HG03108 (cell line): ENCODE data around the gene PIP5K1B.

Experiments
- ATAC-seq: cut with Tn5 transposase; IDR thresholded peaks from one replicate; pipeline ENCODE4 v1.9.1; 2021; ENCODE audit warnings: moderate library complexity; ENCODE audit not compliant: unreplicated experiment

The PIP5K1B gene

DNA sequence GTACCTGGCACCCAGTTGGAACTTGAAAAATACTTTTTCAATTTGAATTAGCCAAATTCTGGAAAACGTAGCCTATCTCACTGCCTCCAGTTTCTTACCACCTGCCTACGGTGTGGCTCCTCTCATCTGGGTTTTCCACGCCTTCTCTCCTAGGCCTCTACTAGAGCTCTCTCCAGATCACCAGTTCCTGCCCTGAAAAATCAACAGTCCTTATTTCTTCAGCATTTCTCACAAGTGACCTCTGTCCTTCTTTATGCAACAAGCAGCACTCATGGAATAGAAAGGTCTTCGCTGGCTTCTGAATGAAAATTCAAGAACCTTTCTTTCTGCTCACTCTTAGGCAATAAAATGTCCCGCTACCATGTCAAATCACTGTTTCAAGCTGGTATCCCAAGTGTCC is 64.8 kb downstream of the PIP5K1B start:
- no peak for ATAC-seq

DNA sequence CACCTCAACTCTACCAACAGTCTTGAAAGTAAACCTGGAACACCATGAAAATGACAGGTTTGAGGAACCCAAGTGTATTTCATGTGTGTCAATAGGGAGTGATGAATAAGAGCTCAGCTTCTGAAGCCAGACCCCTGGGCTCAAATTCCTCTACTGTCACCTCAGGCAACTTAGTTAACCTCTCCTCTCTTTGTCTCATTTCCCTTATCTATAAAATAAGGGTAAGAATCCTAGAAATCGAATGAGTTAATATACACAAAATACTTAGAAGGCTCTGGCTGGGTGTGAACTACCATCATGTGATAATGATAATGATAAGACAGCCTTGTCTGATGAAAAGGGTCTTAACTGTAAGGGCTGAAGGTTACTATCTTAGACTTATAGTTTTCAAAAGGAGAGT is 66.3 kb downstream of the PIP5K1B start:
- ATAC-seq = no peak

DNA sequence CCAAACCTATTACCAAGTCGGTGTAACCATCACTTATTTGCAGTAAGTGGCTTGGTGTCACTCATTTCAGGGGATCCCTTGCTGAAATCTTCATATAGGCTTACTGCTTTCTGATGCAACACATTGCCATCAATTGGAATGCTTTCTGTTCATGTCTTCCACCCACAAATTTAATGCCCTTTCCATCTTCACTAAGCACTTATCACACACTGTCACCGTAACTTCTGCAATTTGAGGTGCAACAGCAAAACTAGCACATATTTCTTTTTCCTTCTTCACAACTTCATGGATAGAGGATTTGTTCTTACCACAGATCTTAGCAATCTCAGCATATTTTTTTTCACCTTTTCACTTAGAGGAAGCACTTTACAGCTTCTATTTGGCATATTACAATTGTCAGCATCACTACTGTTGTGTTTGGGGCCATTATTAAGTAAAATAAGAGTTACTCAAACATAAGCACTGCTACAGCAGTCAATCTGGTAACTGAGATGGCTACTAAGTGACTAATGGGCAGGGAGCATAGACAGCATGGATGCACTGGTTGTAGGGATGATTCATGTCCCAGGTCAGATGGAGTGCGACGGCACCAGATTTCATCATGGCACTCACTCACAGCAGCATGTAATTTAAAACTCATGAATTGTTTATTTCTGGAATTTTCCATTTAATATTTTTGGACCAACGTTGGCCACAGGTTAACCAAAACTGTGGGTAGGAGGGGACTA is 70.1 kb downstream of the PIP5K1B start:
- ATAC-seq = no peak

DNA sequence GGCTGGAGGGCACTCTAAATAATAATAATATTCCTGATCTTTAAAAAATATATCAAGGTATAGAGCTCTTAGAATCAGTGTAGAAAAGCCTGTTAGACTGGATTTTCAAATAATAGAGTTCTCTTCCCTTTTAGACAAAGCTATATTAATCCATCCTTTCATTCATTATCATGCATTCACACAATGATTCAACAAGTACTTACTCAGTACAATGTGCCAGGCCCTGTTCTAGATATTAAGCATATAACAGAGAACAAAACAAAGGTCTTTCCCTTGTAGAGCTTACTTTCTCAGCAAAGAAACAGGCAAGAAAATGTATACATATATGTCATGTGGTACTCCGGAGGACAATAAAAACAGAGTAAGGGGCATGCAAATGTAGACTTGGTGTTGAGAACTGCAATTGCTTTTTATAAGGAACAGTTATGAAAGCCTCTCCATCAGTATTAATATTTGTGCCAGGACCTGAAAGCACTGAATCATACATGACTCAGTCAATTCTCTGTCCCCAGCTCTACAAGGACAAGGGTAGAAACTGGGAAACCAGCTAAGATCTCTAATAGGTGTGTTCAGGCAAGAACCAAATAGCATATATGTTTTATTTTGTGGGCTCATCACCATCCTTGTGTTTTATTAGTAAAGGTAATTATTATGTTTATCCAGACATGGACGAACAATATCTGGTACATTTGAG is 72.2 kb downstream of the PIP5K1B start:
- no peak for ATAC-seq

DNA sequence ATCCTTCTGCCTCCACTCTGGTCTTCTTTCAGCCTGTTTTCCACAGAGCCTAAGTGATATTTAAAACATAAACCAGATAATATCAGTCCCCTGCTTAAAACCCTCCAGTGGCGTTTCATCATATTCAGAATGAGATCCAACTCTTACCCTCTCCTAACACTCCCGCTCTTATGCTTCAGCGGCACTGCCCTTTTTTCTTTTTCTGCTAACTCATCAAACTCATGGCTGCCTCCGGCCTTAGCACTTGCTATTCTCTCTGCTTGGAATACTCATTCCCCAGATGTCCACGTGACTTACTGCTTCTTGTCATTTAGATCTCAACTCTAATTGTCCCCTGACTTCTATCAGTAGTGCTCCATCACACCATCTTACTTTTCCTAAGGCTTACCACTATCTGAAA is 73.6 kb downstream of the PIP5K1B start:
- no peak for ATAC-seq

DNA sequence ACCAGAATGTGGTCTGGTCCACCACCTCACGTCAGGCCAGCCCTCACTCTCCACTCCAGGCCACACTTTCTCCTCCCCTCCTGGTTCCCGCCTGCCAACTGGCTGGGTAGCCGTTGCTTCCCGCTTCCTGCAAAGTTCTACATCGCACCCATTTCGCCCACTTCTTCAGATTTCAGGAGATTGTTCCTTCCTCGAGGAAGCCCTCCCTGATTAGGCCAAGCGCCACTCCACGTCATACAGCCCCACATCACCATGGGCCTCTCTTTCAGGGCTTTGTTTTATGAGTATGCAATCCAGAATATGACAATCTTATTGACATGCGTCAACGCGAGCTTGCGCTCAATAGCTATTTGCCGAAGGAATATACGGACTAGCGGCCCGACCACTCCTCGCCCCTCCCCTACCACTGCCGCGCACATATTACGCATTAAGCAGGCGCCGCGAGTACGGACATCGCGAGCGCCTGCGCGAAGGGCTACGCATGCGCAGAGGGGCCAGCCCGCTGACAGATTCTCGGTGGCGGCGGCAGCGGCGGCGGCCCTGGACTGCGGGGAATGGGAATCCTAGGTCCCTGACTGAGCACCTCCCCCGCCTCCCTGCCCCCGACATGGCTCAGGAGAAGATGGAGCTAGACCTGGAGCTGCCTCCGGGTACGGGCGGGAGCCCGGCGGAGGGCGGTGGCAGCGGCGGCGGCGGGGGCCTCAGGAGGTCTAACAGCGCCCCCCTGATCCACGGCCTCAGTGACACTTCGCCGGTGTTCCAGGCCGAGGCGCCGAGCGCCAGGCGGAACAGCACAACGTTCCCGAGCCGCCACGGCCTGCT is 74.7 kb downstream of the PIP5K1B start:
- ATAC-seq = peak; percentile 73

DNA sequence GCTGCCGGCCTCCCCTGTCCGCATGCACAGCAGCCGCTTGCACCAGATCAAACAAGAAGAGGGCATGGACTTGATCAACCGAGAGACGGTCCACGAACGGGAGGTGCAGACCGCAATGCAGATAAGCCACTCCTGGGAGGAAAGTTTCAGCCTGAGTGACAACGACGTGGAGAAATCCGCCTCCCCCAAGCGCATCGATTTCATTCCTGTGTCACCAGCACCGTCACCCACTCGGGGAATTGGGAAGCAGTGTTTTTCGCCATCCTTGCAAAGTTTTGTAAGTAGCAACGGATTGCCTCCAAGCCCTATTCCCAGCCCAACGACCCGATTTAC is 75.3 kb downstream of the PIP5K1B start:
- ATAC-seq = no peak

DNA sequence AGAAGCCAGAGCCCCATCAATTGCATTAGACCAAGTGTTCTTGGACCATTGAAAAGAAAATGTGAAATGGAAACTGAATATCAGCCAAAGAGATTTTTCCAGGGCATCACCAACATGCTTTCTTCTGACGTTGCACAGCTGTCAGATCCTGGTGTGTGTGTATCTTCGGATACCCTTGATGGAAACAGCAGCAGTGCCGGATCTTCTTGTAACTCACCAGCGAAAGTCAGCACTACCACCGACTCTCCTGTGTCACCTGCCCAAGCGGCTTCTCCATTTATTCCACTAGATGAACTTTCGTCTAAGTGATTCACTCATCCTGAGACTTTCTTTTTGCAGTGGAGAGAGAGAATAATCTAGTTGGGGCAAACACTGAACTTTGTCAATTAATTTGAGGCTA is 75.7 kb downstream of the PIP5K1B start:
- no peak for ATAC-seq

DNA sequence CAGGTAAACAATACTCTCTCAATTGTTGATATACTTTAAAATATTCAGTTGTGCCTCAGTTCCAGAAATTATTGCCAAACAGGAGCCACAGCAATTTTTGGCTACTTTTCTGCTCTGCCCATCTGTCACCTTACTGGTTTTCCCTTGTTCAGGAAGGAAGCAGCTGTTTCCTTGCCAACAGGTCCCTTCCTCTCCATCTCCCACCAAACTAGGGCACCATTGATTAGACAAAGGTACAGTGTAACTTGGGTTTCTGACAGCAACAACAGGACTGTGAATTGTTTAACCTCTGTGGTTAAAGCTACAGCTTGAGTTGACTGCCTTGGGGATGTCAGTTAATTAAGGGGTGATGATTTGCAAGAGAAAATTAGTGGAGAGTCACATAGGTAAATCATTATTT is 76.9 kb downstream of the PIP5K1B start:
- no peak for ATAC-seq

DNA sequence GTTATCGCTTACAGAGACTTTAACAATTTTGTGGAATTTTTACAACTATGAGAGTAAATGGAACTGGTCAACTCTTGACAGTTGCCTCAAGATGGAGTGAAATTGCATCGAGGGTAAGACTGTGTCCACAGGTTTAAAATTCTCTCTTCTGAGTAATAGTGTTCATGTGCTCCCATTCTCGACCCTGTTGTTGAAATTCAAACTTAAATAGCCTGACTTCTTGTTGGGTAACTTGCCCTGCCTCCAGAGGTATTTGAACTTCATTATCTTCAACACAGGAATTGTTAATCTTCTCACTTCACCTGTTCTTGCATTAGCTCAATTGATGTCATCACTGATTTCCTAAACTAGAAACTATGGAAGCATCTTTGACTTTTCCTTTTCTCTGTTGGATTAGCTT is 77.5 kb downstream of the PIP5K1B start:
- ATAC-seq = no peak

DNA sequence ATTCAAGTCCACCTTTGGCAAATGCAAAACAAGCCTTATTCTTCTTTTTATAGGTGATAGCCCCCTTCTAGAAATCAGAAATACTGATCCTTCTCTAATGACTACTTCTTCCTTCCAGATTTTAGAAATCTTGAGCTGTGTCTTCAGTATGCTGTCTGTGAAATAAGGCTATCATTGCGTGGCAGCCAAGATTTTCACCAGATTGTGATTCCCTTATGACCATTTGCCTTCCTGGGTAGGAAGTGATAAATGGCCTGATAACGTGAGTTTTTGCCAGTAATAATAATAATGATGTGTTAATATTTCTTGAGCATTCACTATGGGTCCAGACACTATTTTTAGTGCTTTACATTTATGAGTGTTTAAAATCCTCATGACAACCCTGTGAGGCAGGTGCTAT is 80.9 kb downstream of the PIP5K1B start:
- no peak for ATAC-seq

DNA sequence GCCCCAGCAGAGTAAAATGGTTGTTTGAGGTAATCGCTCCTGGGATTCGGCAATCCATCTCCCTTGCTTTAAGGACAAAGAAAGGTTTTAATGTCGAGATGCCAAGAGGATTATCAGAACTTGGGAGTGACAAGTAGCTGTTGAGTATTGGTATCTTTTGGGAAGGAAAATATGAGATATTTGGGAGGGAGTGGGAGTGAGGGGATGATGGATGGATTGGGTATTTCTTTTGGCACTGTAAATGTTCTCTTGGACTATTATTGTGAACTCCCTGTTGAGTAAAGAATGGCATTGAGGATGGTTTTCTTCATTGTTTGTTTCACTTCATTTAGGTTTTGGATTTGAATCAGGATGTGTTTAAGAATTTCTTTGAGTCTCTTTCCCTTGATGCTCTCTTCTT is 86.1 kb downstream of the PIP5K1B start:
- ATAC-seq = no peak

DNA sequence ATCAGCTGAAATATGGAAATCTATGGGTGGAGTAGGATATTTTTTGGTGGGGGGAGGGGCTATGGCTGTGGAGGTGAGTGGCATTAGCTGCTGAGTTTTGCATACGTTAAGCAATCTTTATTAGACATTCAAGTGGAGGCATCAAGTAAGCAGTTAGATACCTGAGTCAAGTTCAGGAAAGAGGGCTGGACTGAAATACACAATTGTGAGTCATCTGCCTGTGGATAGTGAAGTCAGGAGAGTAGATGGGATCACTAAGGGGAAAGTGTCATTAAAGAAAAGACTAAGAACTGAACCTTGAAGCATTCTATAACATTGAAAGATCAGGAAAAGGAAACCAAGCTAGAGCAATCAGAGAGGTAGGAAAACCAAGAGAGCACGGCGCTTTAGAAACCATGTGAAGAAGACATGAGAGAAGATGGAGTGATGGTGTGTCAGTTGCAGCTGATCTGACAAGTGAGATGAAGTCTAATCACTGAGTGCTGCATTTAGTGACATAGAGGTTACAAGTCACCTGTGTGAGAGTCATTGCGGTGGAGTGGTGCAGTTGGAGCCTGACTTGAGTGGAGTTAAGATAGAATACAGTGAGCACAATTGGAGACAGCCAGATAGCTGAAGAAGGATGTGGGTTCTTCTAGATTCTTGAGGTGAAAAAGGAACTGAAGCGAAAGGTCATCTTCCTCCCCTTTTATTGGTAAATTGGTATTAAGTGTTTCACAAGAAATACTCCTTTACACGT is 88.7 kb downstream of the PIP5K1B start:
- ATAC-seq = peak; percentile 81

DNA sequence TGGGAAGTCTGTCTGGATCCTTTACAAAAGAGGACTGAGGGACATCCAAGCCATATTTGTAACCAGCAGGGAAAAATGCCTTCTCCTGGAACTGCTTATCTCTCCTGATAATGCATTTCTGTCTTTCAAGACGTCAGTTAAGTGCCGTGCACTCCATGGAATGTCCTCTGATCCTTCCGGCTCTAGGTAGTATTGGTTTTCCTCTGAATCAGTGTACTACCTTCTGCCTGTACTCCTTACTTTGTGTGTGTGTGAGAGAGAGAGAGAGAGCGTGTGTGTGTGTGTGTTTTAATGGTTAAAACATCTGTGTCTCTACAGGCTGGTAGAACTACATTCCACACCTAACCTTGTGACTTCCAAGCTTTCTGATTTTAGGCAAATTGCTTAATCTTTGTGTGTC is 89.9 kb downstream of the PIP5K1B start:
- no peak for ATAC-seq

DNA sequence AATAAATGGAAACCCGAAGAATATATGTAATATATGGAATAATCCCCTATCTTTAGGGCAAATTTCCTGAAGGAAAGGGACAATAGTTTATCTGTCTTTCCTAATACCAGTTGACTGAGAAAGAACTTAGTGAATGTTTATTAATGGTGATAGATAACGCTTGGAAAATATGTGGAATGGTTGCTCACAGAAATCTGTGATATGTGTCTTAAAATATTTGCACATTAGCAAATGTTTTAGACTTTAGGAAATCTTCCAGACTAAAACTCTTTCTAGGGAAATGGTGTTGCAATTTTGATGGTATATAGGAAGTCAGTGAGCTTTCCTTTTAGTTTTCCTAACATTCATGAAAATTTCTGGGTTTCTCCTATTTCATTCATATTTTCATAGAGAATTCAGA is 90.4 kb downstream of the PIP5K1B start:
- no peak for ATAC-seq

DNA sequence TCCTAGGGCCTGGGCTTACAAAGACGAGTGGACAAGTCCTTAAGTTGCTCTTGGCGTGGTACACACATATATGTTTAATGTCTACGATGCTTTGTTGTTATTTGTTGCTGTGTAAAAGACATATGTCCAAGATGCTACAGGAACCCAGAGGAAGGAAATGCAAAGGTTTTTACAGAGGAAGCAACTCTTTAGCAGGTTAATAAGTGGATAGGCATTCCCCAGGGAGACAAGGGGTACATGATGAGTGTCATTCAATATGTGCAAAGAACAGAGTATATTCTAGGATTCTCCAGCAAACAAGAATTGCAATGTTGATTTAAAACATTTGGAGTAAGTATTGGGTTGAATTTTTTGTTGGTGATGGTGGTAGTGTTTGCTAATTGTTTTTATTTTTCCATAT is 92.1 kb downstream of the PIP5K1B start:
- ATAC-seq = no peak

DNA sequence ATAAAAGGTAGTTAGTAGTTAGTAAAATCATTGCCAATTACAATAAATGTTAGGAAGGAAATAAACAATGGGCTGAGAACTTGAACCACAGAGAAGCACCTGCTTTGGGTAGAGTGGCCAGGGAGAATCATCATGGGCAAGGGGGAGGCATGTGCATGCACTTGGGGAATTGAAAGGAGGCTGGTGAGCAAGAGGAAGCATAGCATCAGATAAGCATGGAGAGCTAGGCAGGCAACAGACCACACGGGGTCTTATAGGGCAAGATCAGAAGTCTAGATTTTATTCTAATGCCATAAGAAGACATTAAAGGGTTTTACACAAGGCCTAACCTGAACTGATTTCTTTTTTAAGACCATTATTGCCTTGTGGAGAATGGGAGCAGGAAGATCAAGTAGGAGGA is 93.4 kb downstream of the PIP5K1B start:
- no peak for ATAC-seq

DNA sequence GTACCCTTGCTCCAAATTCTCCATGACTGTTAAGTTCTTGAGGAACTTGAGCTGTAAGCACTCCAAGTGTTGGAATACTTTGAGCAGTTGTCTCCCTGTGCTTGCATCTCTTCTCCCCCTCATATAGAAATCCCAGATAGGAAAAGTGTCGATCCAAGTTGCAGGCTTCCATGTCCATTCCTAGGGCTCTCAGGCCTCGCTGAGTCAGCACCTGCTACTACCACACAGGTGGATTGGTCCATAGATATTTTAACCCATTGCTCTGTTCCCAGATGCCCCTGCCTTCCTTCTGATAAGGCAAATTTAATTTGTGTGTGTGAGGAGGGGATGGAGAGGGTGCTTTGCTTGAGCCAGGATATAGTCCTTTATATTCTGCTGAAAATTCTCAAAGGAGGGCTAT is 95.8 kb downstream of the PIP5K1B start:
- no peak for ATAC-seq

DNA sequence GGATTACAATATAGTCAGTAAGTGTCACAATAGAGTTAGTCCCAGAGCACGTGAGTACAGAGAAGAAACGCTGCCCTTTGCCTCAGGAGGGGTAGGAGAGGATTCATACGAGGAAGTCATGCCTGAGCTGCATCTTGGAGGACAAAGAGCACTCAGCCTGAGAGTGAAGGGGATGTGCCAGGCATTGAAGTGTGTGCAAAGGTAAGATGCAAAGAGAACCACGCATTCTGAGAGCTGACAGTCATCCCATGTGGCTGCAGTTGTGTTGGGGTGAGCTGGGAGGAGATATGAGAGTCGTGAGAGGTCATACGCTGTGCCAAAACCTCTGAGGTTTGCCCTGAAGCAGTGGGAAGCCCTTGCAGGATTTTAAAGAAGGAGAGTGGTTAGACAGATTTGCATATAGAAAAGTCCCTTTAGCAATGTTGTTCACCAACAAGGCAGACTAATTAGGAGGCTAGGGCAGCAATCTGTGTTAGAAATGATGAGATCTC is 97.5 kb downstream of the PIP5K1B start:
- peak; percentile 92 for ATAC-seq

DNA sequence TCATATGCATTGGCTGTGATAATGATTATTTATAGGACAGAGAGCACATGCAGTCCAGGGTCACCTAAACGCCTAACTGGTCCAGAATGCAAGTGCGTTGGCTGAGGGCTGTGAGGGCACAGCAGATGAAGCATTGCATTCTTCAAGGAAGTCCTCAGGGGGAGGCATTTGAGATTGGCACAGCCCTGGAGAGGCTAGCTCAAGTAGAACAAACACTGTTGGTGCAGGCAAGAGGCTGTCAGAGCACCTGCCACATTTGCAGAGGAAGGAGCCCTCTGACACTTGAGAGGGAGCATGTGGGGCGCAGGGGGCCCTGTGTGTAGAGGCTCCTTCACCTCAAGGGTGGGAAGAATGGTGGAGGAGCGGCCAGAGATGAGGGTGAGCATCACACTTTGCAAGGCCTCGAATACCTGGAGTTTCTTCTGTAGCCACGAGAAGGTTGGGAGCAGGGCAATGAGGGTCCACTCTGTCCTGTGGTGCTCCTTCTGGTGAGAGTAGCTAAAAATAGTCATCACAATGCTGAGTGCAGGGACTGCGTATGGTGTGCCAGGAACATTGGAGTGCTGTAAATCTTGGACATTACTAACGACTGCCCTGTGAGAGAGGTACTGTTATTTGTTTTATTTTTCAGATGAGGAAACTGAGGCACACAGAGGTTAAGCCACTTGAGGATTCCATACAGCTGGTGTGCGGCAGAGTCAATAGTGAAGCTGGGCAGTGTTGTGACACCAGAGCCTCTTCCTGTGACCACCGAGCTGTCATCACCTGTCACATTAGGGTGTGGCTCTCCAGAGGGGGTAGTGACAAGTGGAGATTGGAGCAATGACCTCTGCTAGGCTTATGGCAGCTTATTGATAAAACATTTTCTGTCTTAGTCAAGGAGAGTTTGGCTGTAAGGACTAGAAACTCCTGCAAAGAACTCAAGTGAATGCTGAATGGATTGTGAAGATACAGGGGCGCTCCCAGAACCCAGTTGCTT is 100.2 kb downstream of the PIP5K1B start:
- ATAC-seq = no peak
